ENCODE measurements around the gene CLDN20. TPM values are rescaled to one million over a fixed set of nuclear protein-coding genes. Genes with fewer than 3 reads are reported as not detected.

The CLDN20 gene
- polyA plus RNA-seq, 2 of the 4 experiments (the other 2 are of a cell fraction): not detected

GRCh38 chr6:155237613-155238012 lies 26.2 kb upstream of the CLDN20 start:
- TF ChIP-seq ZFP36 (IDR thresholded peaks at IDR 0.05; ENCODE audit: borderline replicate concordance, partially characterized antibody): peak; percentile 64
- no peak for TF ChIP-seq CBX8 (IDR thresholded peaks at IDR 0.05)
- ATAC-seq (no peak), DNase-seq (ENCODE audit: low read depth in 1 of 2, low spot score in 1 of 2) (no peak), FAIRE-seq (no peak)
- ChIA-PET CTCF (interaction anchor here (0.5 to 1.3 kb wide), 2 partner anchors 31 to 595 kb away, joined by 3 read pairs; no protein-coding TSS in a partner anchor), POLR2A (no interaction called here)
- Histone ChIP-seq H3K4me2 (no peak overlapping the region), H3K27ac (no peak overlapping the region), H3K4me3 (no peak overlapping the region), H3K9me3 (peaks cover 4% of the 10 kb centered on the region; the same call in 2 of the 3 replicates), H3K4me1 (no peaks in the 10 kb centered on the region)
- WGBS (ENCODE audit: missing lambda C conversion rate): 100% methylated on average over 1 of the region's 1 CpG

- ChIA-PET CTCF (interaction anchor here (0.6 to 1.2 kb wide), 2 partner anchors 27 to 200 kb away, joined by 3 read pairs; no protein-coding TSS in a partner anchor), POLR2A (interaction anchor here (0.6 kb wide), 1 partner anchor 293 kb away, joined by 4 read pairs; no protein-coding TSS in a partner anchor)
- Histone ChIP-seq H3K9me3 (peaks cover 4% of the 10 kb centered on the region; the same call in 2 of the 3 replicates), H3K4me3 (no peak overlapping the region), H3K4me1 (no peaks in the 10 kb centered on the region), H3K27ac (no peak overlapping the region), H3K4me2 (no peak overlapping the region)
- FAIRE-seq: no peak
- 91% methylated on average over 19 of the region's 19 CpGs for WGBS (ENCODE audit: missing lambda C conversion rate)
- no peak for DNase-seq (ENCODE audit: low read depth in 1 of 2, low spot score in 1 of 2)
- TF ChIP-seq, protein P1, sequence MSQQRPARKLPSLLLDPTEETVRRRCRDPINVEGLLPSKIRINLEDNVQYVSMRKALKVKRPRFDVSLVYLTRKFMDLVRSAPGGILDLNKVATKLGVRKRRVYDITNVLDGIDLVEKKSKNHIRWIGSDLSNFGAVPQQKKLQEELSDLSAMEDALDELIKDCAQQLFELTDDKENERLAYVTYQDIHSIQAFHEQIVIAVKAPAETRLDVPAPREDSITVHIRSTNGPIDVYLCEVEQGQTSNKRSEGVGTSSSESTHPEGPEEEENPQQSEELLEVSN (IDR thresholded peaks at IDR 0.05; ENCODE audit: borderline replicate concordance, low read depth): no peak
- TF ChIP-seq ZNF302 (CRISPR knock-in tag; IDR thresholded peaks at IDR 0.05) (no peak), ZFP36 (IDR thresholded peaks at IDR 0.05; ENCODE audit: borderline replicate concordance, partially characterized antibody) (no peak), MAZ (IDR thresholded peaks at IDR 0.05; ENCODE audit: borderline replicate concordance, low read depth, low read length) (no peak), BHLHE40 (IDR thresholded peaks at IDR 0.05; ENCODE audit: low read depth, low read length) (no peak), HEYL (CRISPR knock-in tag; IDR thresholded peaks at IDR 0.05) (no peak), HOXA7 (CRISPR knock-in tag; IDR thresholded peaks at IDR 0.05) (no peak), SREBF2 (IDR thresholded peaks at IDR 0.05) (no peak)
- TF ChIP-seq, protein P2, sequence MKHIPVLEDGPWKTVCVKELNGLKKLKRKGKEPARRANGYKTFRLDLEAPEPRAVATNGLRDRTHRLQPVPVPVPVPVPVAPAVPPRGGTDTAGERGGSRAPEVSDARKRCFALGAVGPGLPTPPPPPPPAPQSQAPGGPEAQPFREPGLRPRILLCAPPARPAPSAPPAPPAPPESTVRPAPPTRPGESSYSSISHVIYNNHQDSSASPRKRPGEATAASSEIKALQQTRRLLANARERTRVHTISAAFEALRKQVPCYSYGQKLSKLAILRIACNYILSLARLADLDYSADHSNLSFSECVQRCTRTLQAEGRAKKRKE (CRISPR knock-in tag; IDR thresholded peaks at IDR 0.05; ENCODE audit: low read depth): no peak
- ATAC-seq: no peak
These were observed 22.8 kb upstream of the CLDN20 start for GRCh38 chr6:155240905-155241600.

- FAIRE-seq (no peak), ATAC-seq (no peak), DNase-seq (ENCODE audit: low read depth in 1 of 2, low spot score in 1 of 2) (no peak)
- Histone ChIP-seq H3K4me2 (no peak overlapping the region), H3K27ac (no peak overlapping the region), H3K9me3 (peaks cover 4% of the 10 kb centered on the region; the same call in 2 of the 3 replicates), H3K4me1 (peaks cover 1% of the 10 kb centered on the region; the same call in 1 of the 3 replicates), H3K4me3 (no peak overlapping the region)
- TF ChIP-seq MAZ (IDR thresholded peaks at IDR 0.05; ENCODE audit: borderline replicate concordance, low read depth, low read length): no peak
- no peak for TF ChIP-seq TFCP2L1 (CRISPR knock-in tag; IDR thresholded peaks at IDR 0.05)
- no peak for TF ChIP-seq MYC (IDR thresholded peaks at IDR 0.05; ENCODE audit: borderline replicate concordance, low read length)
- no peak for TF ChIP-seq PBX3 (IDR thresholded peaks at IDR 0.05)
- TF ChIP-seq, protein P2 (CRISPR knock-in tag; IDR thresholded peaks at IDR 0.05; ENCODE audit: low read depth): no peak
- TF ChIP-seq HEYL (CRISPR knock-in tag; IDR thresholded peaks at IDR 0.05): no peak
- TF ChIP-seq CHD2 (IDR thresholded peaks at IDR 0.05; ENCODE audit: low read length, partially characterized antibody): no peak
- TF ChIP-seq KDM5A (IDR thresholded peaks at IDR 0.05): no peak
- TF ChIP-seq PHF8 (IDR thresholded peaks at IDR 0.05; ENCODE audit: borderline replicate concordance, low read depth): no peak
- TF ChIP-seq EP300 (IDR thresholded peaks at IDR 0.05): no peak
- TF ChIP-seq, protein P3, sequence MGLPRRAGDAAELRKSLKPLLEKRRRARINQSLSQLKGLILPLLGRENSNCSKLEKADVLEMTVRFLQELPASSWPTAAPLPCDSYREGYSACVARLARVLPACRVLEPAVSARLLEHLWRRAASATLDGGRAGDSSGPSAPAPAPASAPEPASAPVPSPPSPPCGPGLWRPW (IDR thresholded peaks at IDR 0.05): no peak
- 91% methylated on average over 8 of the region's 8 CpGs for whole genome bisulfite sequencing (ENCODE audit: missing lambda C conversion rate)
- CTCF ChIA-PET: interaction anchor here (1.2 kb wide), 1 partner anchor 28 kb away, joined by 3 read pairs; no protein-coding TSS in a partner anchor
- POLR2A ChIA-PET: no interaction called here
These were observed 21.8 kb upstream of the CLDN20 start for GRCh38 chr6:155241966-155242365.
